D721Med (cell line): Measurements from ENCODE around the gene SUMO1.

Experiments used
- DNase-seq: peaks from one replicate; pipeline ENCODE4 v3.0.0; 2011; ENCODE audit warnings: low spot score; ENCODE audit not compliant: insufficient read length
- FAIRE-seq: peaks from 2 replicates; lab custom pipeline; 2011; peaks lifted over from hg19 to GRCh38; lab: Jason Lieb, UNC
- CTCF ChIP-seq: IDR thresholded peaks from 2 replicates; pipeline ENCODE4 v1.5.1; 2012; ENCODE audit warnings: mild to moderate bottlenecking, control low read depth; ENCODE audit not compliant: insufficient read depth; ENCODE audit errors: missing control alignments

SUMO1 gene

GRCh38 chr2:202194418-202194817 is 44.0 kb downstream of the SUMO1 start:
- DNase-seq, result no peak
- FAIRE-seq, result no peak
- no peak for TF ChIP-seq CTCF

- TF ChIP-seq CTCF, result no peak
- FAIRE-seq (no peak), DNase-seq (no peak)
Observed at GRCh38 chr2:202193881-202194353, 44.5 kb downstream of the SUMO1 start.

GRCh38 chr2:202193305-202193704 is 45.1 kb downstream of the SUMO1 start:
- TF ChIP-seq CTCF, result no peak
- FAIRE-seq, result no peak
- DNase-seq, result no peak

GRCh38 chr2:202187570-202187969 is 50.8 kb downstream of the SUMO1 start:
- FAIRE-seq, result no peak
- TF ChIP-seq CTCF, result no peak
- no peak for DNase-seq

- DNase-seq, result no peak
- FAIRE-seq, result no peak
Observed at GRCh38 chr2:202186641-202187202, 51.7 kb downstream of the SUMO1 start.

GRCh38 chr2:202185156-202185555 is 53.2 kb downstream of the SUMO1 start:
- peak; percentile 83 for FAIRE-seq
- peak; percentile 46 for DNase-seq
- TF ChIP-seq CTCF, result no peak

More at GRCh38 chr2:202186641-202187202, 51.7 kb downstream of the SUMO1 start:
- TF ChIP-seq CTCF, result no peak

- FAIRE-seq (no peak), DNase-seq (no peak)
- no peak for TF ChIP-seq CTCF
Observed at GRCh38 chr2:202184557-202184956, 53.8 kb downstream of the SUMO1 start.
